HG03457 (cell line): Measurements from ENCODE around the gene SPATA2.
"Not testable (repeated sequence)": the region's sequence is repeated elsewhere in the genome, so short reads cannot be mapped to it uniquely, and the experiment has no call there.

Experiments
- ATAC-seq: cut with Tn5 transposase; IDR thresholded peaks from one replicate; pipeline ENCODE4 v1.9.1; 2021; ENCODE audit warnings: moderate number of reproducible peaks; ENCODE audit not compliant: unreplicated experiment

Gene SPATA2

GRCh38 chr20:49863666-49864065 is 51.7 kb downstream of the SPATA2 start:
- no peak for ATAC-seq

GRCh38 chr20:49862607-49863200 is 52.6 kb downstream of the SPATA2 start:
- no peak for ATAC-seq

GRCh38 chr20:49861232-49861631 is 54.1 kb downstream of the SPATA2 start:
- not testable (repeated sequence) for ATAC-seq

- ATAC-seq, result no peak
Observed at GRCh38 chr20:49859807-49860206, 55.5 kb downstream of the SPATA2 start.

GRCh38 chr20:49859011-49859410 is 56.3 kb downstream of the SPATA2 start:
- ATAC-seq, result no peak

- no peak for ATAC-seq
Observed at GRCh38 chr20:49858076-49858585, 57.2 kb downstream of the SPATA2 start.

GRCh38 chr20:49856904-49857303 is 58.4 kb downstream of the SPATA2 start:
- ATAC-seq, result no peak

GRCh38 chr20:49854190-49854875 is 61.0 kb downstream of the SPATA2 start:
- ATAC-seq, result no peak

- no peak for ATAC-seq
Observed at GRCh38 chr20:49853640-49854039, 61.7 kb downstream of the SPATA2 start.
